GM12878 (cell line): ENCODE results near the gene FAM83D.

Experiments used
- SKIL ChIP-seq: fragments of 450-650 bp; IDR thresholded peaks from 2 replicates; pipeline ENCODE4 v1.6.1; 2017; ENCODE audit warnings: mild to moderate bottlenecking, low read depth, inconsistent platforms; ENCODE audit not compliant: poor library complexity, severe bottlenecking
- SUZ12 ChIP-seq: fragments of 200-600 bp; sonication (generic); IDR thresholded peaks from one replicate; pipeline ENCODE4 v1.6.1; 2018; ENCODE audit warnings: antibody characterized with exemption, mild to moderate bottlenecking; ENCODE audit not compliant: unreplicated experiment

- TF ChIP-seq SKIL (no peak), SUZ12 (no peak)
Observed at GRCh38 chr20:38986663-38987062, 60.4 kb downstream of the FAM83D start.
